ENCODE results near the gene ELOA.

Gene ELOA

GRCh38 chr1:23801338-23801748 lies 58.1 kb downstream of the ELOA start:
- TF ChIP-seq TAF1 (IDR thresholded peaks at IDR 0.05; ENCODE audit: borderline replicate concordance, insufficient read depth, low read length) (no peak), SIN3A (IDR thresholded peaks at IDR 0.05; ENCODE audit: borderline replicate concordance, insufficient read depth, low read length) (no peak), REST (IDR thresholded peaks at IDR 0.05; ENCODE audit: insufficient read depth in 1 of 2, low read depth in 2 of 2, low read length in 2 of 2) (no peak), POLR2AphosphoS5 (IDR thresholded peaks at IDR 0.05; ENCODE audit: low read depth, low read length) (no peak)

GRCh38 chr1:23801876-23802275 lies 58.6 kb downstream of the ELOA start:
- TF ChIP-seq REST (IDR thresholded peaks at IDR 0.05; ENCODE audit: insufficient read depth in 1 of 2, low read depth in 2 of 2, low read length in 2 of 2): no peak
- no peak for TF ChIP-seq POLR2AphosphoS5 (IDR thresholded peaks at IDR 0.05; ENCODE audit: low read depth, low read length)
- TF ChIP-seq TAF1 (IDR thresholded peaks at IDR 0.05; ENCODE audit: borderline replicate concordance, insufficient read depth, low read length): no peak
- no peak for TF ChIP-seq FOXP2 (optimal IDR thresholded peaks at IDR 0.05; ENCODE audit: borderline replicate concordance, extremely low read depth, extremely low read length, insufficient read depth)
- no peak for TF ChIP-seq SIN3A (IDR thresholded peaks at IDR 0.05; ENCODE audit: borderline replicate concordance, insufficient read depth, low read length)

- TF ChIP-seq TAF1 (IDR thresholded peaks at IDR 0.05; ENCODE audit: borderline replicate concordance, insufficient read depth, low read length) (no peak), POLR2AphosphoS5 (IDR thresholded peaks at IDR 0.05; ENCODE audit: low read depth, low read length) (no peak), FOXP2 (optimal IDR thresholded peaks at IDR 0.05; ENCODE audit: borderline replicate concordance, extremely low read depth, extremely low read length, insufficient read depth) (no peak), REST (IDR thresholded peaks at IDR 0.05; ENCODE audit: insufficient read depth in 1 of 2, low read depth in 2 of 2, low read length in 2 of 2) (no peak), SIN3A (IDR thresholded peaks at IDR 0.05; ENCODE audit: borderline replicate concordance, insufficient read depth, low read length) (no peak)
Measured at GRCh38 chr1:23803674-23804073, 60.4 kb downstream of the ELOA start.

- TF ChIP-seq FOXP2 (optimal IDR thresholded peaks at IDR 0.05; ENCODE audit: borderline replicate concordance, extremely low read depth, extremely low read length, insufficient read depth) (no peak), REST (IDR thresholded peaks at IDR 0.05; ENCODE audit: insufficient read depth in 1 of 2, low read depth in 2 of 2, low read length in 2 of 2) (no peak), SIN3A (IDR thresholded peaks at IDR 0.05; ENCODE audit: borderline replicate concordance, insufficient read depth, low read length) (no peak), TAF1 (IDR thresholded peaks at IDR 0.05; ENCODE audit: borderline replicate concordance, insufficient read depth, low read length) (no peak), POLR2AphosphoS5 (IDR thresholded peaks at IDR 0.05; ENCODE audit: low read depth, low read length) (no peak)
Measured at GRCh38 chr1:23804183-23804835, 61.0 kb downstream of the ELOA start.

All from PFSK-1 (cell line).